HPDE6-E6E7 (cell line): ENCODE data around the gene ROBO2.

Experiments
- DNase-seq: peaks from one replicate; pipeline ENCODE4 v3.0.0; 2011; ENCODE audit warnings: missing footprints; ENCODE audit errors: extremely low spot score

Gene ROBO2

GRCh38 chr3:77189258-77189657 is 149.4 kb downstream of the ROBO2 start:
- DNase-seq: no peak

- no peak for DNase-seq
Observed at GRCh38 chr3:77189684-77190083, 149.8 kb downstream of the ROBO2 start.

- DNase-seq: no peak
Observed at GRCh38 chr3:77190374-77190773, 150.5 kb downstream of the ROBO2 start.

- no peak for DNase-seq
Observed at GRCh38 chr3:77191014-77191413, 151.1 kb downstream of the ROBO2 start.

GRCh38 chr3:77191640-77192039 is 151.7 kb downstream of the ROBO2 start:
- DNase-seq: no peak

GRCh38 chr3:77195766-77196545 is 156.1 kb downstream of the ROBO2 start:
- DNase-seq: no peak

GRCh38 chr3:77197408-77197807 is 157.5 kb downstream of the ROBO2 start:
- no peak for DNase-seq

- DNase-seq: no peak
Observed at GRCh38 chr3:77203851-77204250, 164.0 kb downstream of the ROBO2 start.

- no peak for DNase-seq
Observed at GRCh38 chr3:77204788-77205187, 164.9 kb downstream of the ROBO2 start.

- DNase-seq: no peak
Observed at GRCh38 chr3:77207753-77208152, 167.9 kb downstream of the ROBO2 start.

GRCh38 chr3:77222701-77223100 is 182.8 kb downstream of the ROBO2 start:
- DNase-seq: no peak

- peak; percentile 0 for DNase-seq
Observed at GRCh38 chr3:77227567-77227966, 187.7 kb downstream of the ROBO2 start.

- DNase-seq: no peak
Observed at GRCh38 chr3:77232557-77232956, 192.7 kb downstream of the ROBO2 start.

- no peak for DNase-seq
Observed at GRCh38 chr3:77234004-77234403, 194.1 kb downstream of the ROBO2 start.

- no peak for DNase-seq
Observed at GRCh38 chr3:77236118-77236517, 196.2 kb downstream of the ROBO2 start.

- no peak for DNase-seq
Observed at GRCh38 chr3:77240072-77240650, 200.3 kb downstream of the ROBO2 start.

GRCh38 chr3:77242371-77242770 is 202.5 kb downstream of the ROBO2 start:
- DNase-seq: no peak

GRCh38 chr3:77244981-77245380 is 205.1 kb downstream of the ROBO2 start:
- no peak for DNase-seq

- no peak for DNase-seq
Observed at GRCh38 chr3:77247061-77247460, 207.2 kb downstream of the ROBO2 start.

- no peak for DNase-seq
Observed at GRCh38 chr3:77247817-77248216, 207.9 kb downstream of the ROBO2 start.

GRCh38 chr3:77248420-77248819 is 208.5 kb downstream of the ROBO2 start:
- DNase-seq: no peak

- no peak for DNase-seq
Observed at GRCh38 chr3:77251136-77251535, 211.2 kb downstream of the ROBO2 start.

- peak; percentile 5 for DNase-seq
Observed at GRCh38 chr3:77254967-77255831, 215.3 kb downstream of the ROBO2 start.
